NCI-H446 (cell line): Measurements from ENCODE around the gene CSF2.

Source experiments
- DNase-seq, 2 experiments: peaks; one replicate each; lab custom pipeline; 2025; lab: John Stamatoyannopoulos, UW

The CSF2 gene

DNA sequence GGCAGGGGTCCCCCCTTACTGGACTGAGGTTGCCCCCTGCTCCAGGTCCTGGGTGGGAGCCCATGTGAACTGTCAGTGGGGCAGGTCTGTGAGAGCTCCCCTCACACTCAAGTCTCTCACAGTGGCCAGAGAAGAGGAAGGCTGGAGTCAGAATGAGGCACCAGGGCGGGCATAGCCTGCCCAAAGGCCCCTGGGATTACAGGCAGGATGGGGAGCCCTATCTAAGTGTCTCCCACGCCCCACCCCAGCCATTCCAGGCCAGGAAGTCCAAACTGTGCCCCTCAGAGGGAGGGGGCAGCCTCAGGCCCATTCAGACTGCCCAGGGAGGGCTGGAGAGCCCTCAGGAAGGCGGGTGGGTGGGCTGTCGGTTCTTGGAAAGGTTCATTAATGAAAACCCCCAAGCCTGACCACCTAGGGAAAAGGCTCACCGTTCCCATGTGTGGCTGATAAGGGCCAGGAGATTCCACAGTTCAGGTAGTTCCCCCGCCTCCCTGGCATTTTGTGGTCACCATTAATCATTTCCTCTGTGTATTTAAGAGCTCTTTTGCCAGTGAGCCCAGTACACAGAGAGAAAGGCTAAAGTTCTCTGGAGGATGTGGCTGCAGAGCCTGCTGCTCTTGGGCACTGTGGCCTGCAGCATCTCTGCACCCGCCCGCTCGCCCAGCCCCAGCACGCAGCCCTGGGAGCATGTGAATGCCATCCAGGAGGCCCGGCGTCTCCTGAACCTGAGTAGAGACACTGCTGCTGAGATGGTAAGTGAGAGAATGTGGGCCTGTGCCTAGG, at the start of gene CSF2:
CSF2 (plus strand) TSS at position 559 of the 783 bp plus-strand sequence; CDS start at position 594, 35 bp downstream.
- DNase-seq = no peak

DNA sequence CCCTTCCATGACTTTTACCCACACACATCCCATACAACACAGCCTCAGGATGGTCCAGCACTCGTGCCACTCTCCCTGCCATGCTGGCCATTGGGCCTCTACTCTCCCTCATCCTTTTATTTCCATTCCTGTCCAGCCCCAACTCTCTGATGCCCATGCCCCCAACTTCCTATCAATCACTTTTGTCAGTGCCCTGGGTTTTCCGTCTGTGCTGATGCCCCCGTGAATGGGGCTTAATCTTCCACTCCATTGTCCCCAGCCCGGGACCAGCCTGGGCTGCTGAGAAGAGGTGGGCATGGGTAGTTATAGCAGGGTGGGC, 49.5 kb upstream of the CSF2 start:
- DNase-seq = no peak

DNA sequence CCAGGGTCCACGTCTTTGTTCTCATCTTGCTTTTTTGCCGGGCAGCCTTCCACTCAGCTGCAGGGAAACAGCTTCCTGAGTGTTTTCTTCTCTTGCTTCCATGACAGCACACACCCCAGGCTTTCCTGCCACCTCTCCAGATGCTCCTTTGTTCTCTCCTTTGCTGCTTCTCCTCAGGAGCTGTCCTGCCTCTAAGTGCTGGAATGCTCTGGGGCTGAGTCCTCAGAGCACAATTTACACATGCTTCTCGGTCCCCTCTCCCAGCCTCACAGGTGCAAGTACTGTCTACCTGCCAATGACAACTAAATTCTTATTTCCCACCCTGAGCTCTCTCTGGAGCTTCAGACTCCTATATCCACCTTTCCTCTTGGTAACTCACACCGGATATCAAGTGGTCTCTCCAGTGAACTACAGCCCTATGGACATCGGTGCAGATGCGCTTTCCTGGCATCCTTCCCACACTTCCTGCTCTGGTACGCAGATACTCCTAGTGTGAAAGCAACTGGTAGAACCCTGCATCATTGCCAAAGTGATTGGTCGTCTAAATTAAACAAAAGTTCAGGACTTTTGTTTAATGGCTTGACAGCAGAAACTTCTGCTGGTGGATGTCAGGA, 48.7 kb upstream of the CSF2 start:
- DNase-seq = no peak

DNA sequence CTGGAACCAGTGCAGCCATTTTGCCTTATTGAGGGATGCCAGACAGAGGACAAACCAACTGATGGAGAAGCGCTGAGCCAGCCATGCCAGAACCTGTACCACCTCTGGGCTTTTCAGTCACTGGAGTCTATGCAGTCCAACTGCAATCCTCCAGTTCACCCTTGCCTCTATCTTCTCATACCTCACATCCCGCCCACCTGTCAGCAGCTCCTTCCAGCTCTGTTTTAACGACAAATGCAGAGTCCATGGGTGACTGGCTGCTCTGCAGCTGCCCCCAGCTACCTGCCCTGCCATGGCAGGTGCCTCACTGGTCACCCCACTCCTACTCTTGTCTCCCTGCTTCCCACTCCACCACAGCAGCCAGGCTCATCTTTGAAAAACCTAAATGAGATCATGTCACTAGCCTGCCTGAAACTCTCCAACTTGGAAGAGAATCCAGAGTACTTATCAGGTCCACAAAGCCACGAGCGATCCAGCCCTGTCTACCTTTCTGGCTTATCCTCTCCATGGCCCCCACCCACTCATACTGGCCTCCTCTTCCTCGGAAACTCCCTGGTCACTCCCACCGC, 48.1 kb upstream of the CSF2 start:
- DNase-seq = no peak

DNA sequence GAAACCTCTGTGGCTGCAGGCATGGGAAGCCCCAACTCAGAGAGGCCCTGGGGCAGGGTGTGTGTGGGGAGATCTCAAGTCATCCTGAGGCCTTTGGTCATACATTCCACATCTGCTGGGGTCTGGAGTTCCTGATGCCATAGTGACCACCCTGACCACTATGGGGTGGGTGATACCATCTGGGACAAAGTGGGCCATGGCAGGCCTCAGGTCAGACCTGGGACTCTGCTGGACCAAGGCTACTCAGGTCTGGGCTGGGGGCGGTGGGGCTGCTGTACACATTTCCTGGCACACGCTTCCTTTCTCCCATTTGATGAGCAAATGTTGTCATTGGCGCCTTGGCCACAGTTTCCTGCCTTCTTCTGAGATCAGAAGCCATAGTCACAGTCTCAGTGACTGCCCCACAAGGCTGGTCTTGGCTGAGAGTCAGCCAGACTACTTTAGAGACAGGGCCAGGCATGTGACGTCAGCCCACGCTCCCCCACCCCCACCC, 47.0 kb upstream of the CSF2 start:
- no peak for DNase-seq

DNA sequence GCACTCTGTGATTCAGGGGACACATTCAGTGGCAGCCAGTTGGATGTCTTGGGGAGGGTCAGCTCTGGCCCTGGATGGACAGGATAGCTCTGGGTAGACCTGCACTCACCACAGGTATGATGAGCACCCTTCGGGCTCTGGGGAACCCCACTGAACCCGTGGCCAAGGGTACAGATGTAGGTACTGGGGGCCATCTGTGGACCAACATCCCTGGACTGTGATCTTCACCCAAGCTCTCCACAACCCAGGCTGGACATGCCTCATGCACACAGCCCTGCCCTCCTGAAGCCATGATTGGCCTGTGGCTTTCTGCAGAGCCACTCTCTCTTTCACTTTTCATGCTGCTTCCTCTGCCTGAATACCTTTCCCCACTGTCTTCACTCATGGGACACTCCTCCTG, 46.6 kb upstream of the CSF2 start:
- DNase-seq = no peak

DNA sequence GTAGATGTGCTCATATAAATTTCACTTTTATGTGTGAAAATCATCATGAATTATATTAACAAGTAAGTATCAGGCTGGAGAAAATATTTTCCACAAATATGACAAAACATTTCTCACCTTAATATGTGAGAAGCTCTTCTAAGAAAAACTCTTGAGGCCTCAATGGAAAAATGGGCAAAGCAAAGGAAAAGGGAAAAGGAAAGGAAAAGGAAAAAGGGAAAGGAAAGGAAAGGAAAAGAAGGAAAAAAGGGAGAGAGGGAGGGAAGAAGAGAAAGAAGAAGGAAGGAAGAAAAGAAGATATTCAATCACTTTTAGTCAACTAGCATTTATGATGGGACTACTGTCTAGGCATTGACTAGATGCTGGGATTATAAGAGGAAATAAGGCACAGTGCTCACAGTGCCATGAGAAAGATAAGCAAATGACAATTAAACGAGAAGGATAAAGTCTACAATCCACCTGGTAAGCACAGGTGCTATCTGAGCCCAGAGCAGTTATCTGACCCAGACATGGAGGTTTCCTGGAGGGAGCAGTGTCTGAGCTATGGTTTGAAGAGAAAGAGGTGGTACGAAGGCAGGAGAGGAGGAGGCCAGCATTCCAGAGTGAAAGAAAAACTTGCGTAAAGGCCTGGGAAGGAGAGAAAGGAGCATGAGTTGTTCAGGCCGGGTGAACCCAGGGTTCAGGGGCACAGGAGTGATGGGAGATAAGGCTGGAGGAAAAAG, 43.8 kb upstream of the CSF2 start:
- no peak for DNase-seq

DNA sequence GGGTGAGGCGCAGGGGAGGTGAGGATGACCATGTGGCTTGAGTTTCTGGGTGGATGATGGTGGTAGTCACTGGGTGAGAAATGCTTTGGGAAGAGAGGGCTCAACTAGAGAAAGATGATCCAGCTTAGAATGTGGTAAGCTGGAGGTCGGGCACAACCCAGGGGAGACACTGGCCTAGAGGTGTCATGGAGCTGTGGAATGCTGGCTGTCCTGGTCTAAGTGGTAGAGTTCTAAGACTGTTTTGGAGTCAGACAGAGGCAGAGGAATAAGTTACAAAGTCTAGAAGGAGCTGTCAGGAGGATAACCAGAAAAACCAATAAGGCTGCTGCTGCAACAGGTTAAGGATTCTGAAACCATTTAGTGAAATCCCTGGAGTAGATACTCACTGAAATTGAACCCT, 43.0 kb upstream of the CSF2 start:
- no peak for DNase-seq

DNA sequence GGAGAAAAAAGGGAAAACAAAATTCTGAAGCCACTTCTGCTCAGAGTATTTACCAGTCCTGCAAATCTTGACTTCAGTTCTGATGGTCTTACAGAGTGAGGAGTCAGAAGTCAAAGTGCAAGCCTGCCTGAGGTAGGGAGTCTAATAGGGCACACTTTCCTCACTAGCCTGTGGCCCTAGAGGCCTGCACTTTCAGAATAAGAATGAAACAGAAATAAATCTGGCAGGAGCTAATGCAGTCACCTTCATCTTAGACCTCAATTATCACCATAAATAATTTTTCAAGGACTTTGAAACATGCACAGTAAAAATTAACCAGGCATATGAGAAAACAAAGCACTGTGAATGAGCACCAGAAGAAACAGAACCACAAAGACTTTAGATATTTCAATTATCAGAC, 41.4 kb upstream of the CSF2 start:
- DNase-seq = no peak

DNA sequence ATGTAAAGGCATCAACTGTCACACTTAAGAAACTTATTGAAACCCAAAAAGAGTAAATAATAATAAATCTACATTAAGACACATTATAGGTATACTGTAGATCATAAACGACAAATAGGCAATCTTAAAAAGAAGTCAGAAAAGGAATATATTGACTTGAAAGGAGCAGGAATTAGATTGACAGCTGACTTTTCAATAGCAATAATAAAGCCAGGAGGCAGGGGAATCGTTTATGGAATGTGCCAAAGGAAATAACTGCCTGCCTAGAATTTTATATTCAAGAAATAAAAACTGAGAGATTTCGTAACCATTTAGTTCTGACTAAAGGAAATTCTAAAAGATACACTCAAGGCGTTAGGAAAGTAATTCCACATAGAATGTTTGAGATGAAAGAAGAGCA, 40.5 kb upstream of the CSF2 start:
- DNase-seq = no peak

DNA sequence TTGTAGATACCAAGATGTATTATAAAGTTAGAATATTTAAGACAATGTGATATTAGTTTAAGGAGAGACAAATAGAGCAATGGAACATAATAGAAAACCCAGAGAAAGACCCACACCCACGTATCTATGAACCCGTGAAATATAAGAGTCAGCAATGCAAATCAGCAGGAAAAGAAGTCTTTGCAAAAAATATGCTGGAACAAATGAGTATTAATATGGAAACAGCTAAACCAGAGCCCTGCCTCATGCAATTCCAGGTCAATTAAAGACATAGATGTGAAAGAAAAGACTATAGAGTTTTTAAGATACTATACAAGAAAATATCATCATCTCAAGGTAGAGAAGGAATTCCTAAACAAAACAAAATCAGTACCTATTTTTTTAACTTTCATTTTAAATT, 36.2 kb upstream of the CSF2 start:
- DNase-seq = no peak

DNA sequence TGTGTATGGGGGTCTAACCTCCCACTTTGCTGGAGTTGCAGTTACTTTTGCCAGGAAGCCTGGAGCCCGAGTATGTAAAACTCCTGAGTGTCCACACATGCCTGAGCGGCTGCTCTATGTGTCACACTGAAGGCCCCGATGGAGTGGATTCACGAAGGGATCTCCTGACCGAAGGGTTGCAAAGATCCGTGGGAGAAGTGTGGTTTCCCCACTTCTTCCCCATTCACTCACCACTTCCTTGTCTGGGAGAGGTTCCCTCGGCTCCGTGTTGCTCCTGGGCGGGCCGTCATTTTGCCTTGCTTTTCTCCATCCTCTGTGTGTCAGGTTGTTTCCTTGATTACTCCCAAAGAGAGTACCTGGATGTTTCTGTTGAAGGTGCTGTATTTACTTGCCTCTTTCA, 29.4 kb upstream of the CSF2 start:
- no peak for DNase-seq

DNA sequence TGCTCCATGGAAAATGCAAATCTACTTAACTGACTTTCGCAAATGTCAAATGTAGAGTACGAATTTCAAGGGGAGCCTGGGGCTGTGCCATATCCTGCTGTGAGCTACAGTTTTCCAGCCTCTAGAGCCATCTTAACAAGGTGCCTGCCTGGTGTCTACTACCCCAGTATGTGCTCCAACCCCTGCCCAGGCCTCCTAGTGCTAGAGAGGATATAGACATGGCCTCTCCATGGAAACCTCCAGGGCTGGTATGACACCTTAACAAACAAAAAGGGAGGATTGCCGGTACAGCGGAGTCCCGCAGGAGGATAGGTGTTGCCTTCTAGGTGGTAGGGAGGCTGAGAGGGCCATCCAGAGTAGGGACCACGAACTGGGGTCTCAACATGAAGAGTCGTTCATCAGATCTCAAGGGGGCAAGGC, 26.7 kb upstream of the CSF2 start:
- no peak for DNase-seq

DNA sequence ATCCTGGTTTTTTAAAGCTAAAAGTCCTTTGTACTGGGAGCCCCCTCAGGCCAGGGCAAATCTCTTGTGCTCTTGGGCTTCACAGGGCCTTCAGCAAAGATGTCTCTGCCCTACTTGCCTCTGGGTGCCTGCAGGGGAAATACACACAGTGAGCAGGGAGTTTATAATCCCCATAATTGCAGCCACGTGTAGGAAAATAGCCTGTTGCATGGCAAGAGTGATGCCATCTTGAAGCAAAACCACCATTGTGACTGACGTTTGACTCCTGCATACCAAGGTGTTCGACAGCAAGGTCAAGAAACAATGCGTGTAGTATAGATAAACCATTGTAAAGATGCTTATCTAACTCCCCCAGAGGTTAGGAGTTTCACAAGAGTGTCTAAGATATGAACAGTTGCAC, 24.5 kb upstream of the CSF2 start:
- DNase-seq = no peak

DNA sequence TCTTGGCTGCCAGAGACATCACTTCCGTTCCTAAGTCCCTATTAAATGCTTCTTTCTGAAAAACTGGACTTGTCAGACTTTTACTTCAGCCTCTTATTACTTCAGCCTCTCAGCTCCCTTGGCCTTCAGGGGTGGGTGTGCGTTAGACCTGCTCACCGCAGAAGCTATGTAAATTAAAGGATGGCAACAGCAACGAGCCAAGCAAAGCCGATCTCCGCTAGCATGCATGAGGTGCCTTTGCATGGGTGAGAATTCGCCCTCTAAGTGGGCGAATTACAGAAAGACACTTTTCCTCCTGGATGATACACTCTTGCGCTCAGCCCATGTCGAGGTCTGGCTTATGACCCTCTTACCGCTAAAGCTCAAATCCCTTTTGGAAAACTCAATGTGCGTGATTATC, 24.0 kb upstream of the CSF2 start:
- no peak for DNase-seq

DNA sequence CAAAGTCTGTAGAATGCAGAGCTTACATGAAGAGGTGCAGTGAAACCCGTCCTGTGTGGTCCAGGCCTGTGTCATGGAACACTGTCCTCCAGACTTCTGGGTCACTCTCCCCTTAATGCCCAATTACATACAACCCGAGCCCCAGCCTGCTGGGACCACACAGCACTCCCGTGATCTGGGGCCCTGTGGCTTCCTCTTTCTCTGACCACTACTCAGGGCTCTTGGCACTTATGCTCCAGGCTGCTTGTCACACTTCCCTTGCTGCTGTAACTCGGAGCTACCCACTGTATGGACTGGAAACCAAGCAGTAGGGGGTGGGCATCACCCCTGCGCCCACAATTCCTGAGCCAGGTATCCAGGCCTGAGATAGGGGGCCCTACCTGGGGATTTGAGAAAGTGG, 23.5 kb upstream of the CSF2 start:
- no peak for DNase-seq

DNA sequence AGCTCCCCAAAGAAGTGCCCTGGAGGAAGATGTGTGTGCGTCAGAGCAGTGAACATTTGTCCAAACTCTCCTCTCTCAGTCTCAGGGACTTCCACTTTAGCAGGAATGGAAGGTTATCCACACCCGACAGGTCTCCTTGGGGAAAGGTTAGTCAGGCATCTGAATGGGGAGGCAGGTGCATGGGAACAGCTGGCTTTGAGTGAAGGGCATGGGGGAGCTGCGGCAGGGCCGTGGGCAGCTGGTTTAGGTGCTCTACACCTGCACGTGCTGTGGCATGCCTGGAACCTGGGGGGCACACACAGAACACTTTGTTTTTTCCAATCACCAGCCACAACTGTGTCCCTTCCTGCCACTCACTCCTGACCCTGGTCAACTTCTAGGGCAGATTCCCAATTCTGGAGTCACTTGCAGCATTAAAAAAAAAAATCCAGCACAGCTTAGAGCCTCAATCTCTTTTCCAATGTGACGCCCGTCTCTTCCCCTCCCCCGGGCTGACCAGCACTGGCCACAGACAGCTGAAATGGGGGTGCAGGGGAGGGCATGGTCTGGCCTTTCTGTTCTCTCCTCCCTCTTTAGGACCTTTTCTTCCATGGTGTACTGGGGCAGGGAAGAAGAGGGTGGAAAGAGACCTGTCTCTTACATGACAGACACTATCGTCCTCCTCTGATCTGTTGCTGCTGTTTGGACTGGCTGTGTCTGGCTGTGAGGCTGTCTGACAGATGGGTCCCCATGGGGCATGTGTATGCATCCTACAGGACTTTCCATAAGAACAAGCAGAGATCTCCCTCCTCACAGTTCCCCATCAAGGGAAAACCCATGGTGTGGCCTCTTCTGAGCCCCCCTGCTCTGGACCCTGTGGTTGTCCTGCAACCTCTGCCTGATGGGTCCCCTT, 22.7 kb upstream of the CSF2 start:
- no peak for DNase-seq

DNA sequence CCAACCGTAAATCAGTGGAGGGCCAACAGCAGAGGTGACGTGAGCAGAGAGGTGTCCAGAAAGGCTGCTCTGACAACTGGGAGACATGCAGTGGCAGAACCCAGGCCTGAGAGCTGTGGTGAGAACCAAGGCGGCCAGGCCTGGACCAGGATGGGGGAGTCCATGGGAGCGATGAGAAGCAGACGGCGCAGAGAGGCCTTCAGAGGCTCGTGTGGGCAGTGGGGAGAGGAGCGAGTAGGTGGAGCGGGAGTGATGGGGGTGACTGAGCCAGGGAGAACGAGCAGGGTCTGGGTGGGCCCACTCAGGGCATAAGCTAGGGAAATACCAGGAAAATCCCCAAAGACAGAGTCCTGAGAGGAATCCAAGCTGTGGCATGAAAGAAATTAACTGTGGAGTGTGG, 21.1 kb upstream of the CSF2 start:
- DNase-seq = no peak

DNA sequence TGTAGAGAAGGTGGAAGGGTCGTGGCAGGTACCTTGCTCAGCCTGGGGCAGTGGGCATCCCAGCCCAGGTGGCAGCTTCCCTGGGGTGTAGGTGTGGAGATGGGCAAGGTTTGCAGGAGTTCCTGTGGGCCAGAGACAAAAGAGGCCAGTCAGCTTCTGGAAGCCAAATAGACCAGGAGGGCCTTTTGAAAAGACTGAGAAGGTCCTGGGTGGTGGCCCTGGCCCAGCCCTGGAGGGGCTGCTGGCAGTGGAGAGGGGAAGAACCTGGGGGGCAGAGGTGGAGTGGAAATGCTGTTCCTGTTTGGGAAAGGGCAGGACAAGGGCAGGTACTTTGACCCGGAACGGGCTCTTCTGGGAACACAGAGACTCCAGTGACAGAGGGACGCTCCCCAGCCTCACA, 20.1 kb upstream of the CSF2 start:
- no peak for DNase-seq

DNA sequence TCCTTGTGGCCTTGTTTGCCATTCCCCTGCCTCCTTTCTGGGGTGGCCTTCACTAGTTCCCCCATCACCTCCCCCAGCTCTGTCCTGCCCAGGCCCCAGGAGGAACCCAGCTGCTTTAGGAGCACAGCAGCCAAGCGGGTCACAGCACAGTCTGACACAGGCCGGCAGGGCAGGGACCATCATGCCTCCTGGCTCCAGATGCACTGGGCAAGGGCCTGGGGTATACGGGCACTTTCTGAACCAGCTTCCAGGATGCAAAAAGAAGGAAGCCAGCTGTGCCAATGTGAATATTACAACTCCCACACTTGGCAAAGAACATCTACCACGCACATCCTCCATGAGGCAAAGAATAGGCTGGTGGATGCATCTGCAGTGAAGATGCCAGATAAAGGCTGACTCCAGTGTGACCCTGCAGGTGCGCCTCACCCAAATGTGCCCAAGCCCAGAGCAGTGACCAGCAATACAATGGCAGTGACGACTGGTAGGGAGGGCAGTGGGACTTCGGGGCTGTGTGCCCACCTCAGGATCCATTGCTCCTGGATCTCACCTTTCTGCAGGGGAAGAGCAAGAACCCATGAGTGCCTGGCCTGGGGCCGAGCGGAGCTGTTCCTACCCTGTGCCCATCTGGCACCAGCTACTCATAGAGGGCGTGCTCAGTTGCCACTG, 19.4 kb upstream of the CSF2 start:
- no peak for DNase-seq

DNA sequence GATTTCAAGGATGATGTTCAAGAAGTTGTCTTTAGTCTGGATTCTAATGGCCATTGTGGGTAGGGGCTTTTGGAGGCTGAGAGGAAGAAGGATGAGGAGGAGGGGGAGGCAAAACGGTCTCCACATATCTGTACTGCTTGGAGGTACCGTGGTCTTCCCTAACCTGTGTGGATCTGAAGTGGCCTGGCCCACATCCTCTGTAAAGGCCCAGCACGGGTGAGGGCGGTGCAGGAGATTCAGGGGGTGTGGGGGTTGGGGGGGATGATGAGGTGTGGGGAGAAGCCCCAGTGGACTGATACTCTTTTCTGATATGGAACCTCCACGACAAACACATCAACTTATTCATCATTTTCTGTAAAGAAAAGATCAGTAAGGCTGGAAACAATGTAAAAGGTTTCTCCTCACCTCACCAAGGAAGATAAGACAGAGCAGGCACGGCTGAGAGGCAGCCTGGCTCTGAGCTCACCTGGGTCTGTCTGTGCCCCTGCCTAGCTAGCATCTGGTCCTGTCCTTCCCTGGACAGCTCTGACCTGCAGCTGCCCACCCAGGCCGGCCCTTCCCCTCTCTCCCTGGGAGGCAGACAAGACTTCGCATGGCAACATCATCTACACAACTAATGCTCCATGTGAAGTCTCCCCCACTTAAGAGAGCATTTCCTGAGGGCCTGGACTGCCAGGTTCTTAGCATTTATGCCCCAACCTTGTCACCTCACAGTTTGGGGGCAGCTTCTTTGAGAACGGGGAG, 18.7 kb upstream of the CSF2 start:
- no peak for DNase-seq
